Epidermal melanocyte (primary cell): Measurements from ENCODE around the gene PRLR.

ENCODE experiments used
- DNase-seq: peaks from one replicate; pipeline ENCODE4 v3.0.0; 2011; ENCODE audit warnings: low spot score; ENCODE audit not compliant: insufficient read length

Gene PRLR

GRCh38 chr5:35004771-35005170 is 225.5 kb downstream of the PRLR start:
- DNase-seq = no peak

GRCh38 chr5:35004200-35004599 is 226.1 kb downstream of the PRLR start:
- no peak for DNase-seq

GRCh38 chr5:35003018-35003957 is 227.0 kb downstream of the PRLR start:
- peak; percentile 64 for DNase-seq

GRCh38 chr5:35002459-35002858 is 227.8 kb downstream of the PRLR start:
- no peak for DNase-seq

- no peak for DNase-seq
Observed at GRCh38 chr5:35001842-35002241, 228.4 kb downstream of the PRLR start.
